Measurements from ENCODE around the gene SLC35B4.

GRCh38 chr7:134347567-134347966 is 30.8 kb upstream of the SLC35B4 start:
- no peak for TF ChIP-seq GATA2 (IDR thresholded peaks at IDR 0.05; ENCODE audit: low read depth, low read length)
- no peak for TF ChIP-seq GATA3 (IDR thresholded peaks at IDR 0.05; ENCODE audit: low read depth, low read length)
